ENCODE measurements around the gene SUV39H2.
"Not testable (repeated sequence)": the region's sequence is repeated elsewhere in the genome, so short reads cannot be mapped to it uniquely, and the experiment has no call there.

Gene SUV39H2

DNA sequence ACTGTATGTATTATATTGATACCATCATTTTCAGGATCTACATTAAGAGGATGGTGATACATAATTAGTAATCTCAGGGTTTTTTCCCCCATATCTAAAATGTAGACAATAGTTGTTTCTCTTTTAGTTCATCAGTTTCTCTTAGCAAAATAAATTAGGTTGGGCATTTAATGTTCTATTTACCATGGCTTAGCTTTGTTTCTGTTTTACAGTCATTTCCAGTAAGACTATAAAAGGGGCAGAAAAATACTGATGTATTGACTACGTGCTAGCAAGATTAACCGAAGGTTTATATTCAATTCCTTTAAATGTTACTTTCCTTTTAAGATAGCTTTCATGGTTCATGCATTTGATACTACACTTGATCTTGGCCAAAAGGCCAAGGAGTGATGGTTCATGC, 26.2 kb downstream of the SUV39H2 start:
- TF ChIP-seq CTCF (conservative IDR thresholded peaks at IDR 0.05; ENCODE audit: low read length): no peak
- H3K4me3 ChIP-seq (ENCODE audit: low read length): no peak overlapping the region
- no peak for DNase-seq (ENCODE audit: low read depth)

GRCh38 chr10:14905890-14906289, 27.2 kb downstream of the SUV39H2 start:
- TF ChIP-seq CTCF (conservative IDR thresholded peaks at IDR 0.05; ENCODE audit: low read length): no peak
- DNase-seq (ENCODE audit: low read depth): no peak
- H3K4me3 ChIP-seq (ENCODE audit: low read length): no peak overlapping the region

DNA sequence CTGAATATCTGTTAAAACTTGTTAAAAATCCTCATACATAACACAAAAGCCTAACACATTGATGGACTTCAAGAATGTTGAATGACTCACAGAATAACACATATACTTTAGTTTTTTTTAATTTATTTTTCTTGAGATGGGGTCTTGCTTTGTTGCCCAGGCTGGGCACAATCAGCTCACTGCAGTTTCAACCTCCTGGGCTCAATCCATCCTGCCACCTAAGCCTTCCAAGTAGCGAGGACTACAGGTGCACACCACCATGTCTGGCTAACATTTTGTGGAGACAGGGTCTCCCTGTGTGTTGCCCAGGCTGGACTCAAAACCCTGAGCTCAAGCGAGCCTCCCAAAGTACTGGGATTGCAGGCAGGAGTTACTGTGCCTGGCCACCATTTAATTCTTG, 28.1 kb downstream of the SUV39H2 start:
- no peak overlapping the region for H3K4me3 ChIP-seq (ENCODE audit: low read length)
- TF ChIP-seq CTCF (conservative IDR thresholded peaks at IDR 0.05; ENCODE audit: low read length): no peak
- no peak for DNase-seq (ENCODE audit: low read depth)

- not testable (repeated sequence) for H3K4me3 ChIP-seq (ENCODE audit: low read length)
Measured at GRCh38 chr10:14907591-14907990, 28.9 kb downstream of the SUV39H2 start.

DNA sequence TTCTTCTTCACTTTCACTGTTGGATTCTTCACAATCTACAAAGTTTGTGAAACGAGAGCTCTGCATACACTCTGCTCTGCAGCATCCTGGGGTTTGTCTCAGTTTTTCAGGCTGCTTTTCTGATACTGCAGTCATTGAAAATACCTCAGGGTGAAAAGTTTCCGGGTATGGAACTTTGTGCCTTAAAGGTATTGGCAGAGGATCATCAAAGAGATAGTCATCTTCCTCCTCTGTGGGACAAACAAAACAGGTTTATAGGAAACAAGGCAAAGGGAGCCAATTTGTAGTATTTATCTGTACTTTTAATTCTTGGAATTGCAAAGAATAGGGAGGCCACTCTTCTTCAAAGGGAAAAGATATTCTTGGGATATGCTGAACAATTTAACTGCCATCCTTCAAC, 30.4 kb downstream of the SUV39H2 start:
- no peak overlapping the region for H3K4me3 ChIP-seq (ENCODE audit: low read length)
- DNase-seq (ENCODE audit: low read depth): no peak
- TF ChIP-seq CTCF (conservative IDR thresholded peaks at IDR 0.05; ENCODE audit: low read length): no peak

More at GRCh38 chr10:14907591-14907990, 28.9 kb downstream of the SUV39H2 start:
- DNase-seq (ENCODE audit: low read depth): not testable (repeated sequence)

DNA sequence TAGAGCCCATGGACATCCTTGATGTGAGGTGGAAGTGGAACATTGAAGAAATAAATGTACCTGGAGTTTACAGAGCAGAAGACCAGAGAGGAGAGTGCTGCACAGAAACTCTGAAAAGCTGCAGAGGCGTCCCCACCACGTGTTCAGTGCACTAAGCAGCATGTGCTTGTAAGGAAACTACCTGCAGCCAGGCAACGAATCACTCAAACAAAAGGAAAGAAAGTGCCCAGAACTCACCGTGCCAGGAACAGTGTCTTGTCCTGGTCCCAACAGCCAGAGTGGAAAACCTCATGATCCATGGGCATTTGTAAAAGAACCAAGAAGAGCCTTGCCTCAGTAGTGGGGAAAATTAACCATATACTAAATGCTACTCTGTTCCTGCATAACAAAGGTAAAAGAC, 32.3 kb downstream of the SUV39H2 start:
- no peak overlapping the region for H3K4me3 ChIP-seq (ENCODE audit: low read length)
- DNase-seq (ENCODE audit: low read depth): no peak
- TF ChIP-seq CTCF (conservative IDR thresholded peaks at IDR 0.05; ENCODE audit: low read length): no peak

GRCh38 chr10:14911801-14912200, 33.1 kb downstream of the SUV39H2 start:
- no peak for TF ChIP-seq CTCF (conservative IDR thresholded peaks at IDR 0.05; ENCODE audit: low read length)
- no peak for DNase-seq (ENCODE audit: low read depth)

GRCh38 chr10:14916600-14916999, 37.9 kb downstream of the SUV39H2 start:
- no peak for DNase-seq (ENCODE audit: low read depth)
- no peak overlapping the region for H3K4me3 ChIP-seq (ENCODE audit: low read length)
- no peak for TF ChIP-seq CTCF (conservative IDR thresholded peaks at IDR 0.05; ENCODE audit: low read length)

More at GRCh38 chr10:14911801-14912200, 33.1 kb downstream of the SUV39H2 start:
- H3K4me3 ChIP-seq (ENCODE audit: low read length): no peak overlapping the region

All from AG10803 (cell line).